ENCODE data around the gene MAP3K7CL. TPM values are rescaled to one million over a fixed set of nuclear protein-coding genes. Genes with fewer than 3 reads are reported as not detected.

The MAP3K7CL gene
- total and polyA plus RNA-seq, 4 donors = 1.4 to 3.5 (median 3.1) TPM

- peak overlapping the region; percentile 66 for H3K27ac ChIP-seq (ENCODE audit: low read depth in 1 of 2, low read length in 2 of 2)
- no peaks in the 10 kb centered on the region for H3K9me3 ChIP-seq (ENCODE audit: control insufficient read depth in 4 of 4, low read length in 3 of 4)
- no peak overlapping the region for H3K4me3 ChIP-seq (ENCODE audit: low read depth in 1 of 3, low read length in 3 of 3)
- H3K4me1 ChIP-seq (ENCODE audit: control insufficient read depth in 4 of 4, insufficient read depth in 4 of 4, low read length in 3 of 4) = peaks cover 5 to 39% (median 8%) of the 10 kb centered on the region in 4 donors
- 78% methylated on average over 1 of the region's 1 CpG for WGBS
- no peaks in the 10 kb centered on the region for H3K36me3 ChIP-seq (ENCODE audit: control insufficient read depth in 4 of 4, insufficient read depth in 3 of 4, low read depth in 1 of 4, low read length in 3 of 4)
- H3K9ac ChIP-seq (ENCODE audit: low read depth in 1 of 2, low read length in 2 of 2) = peak overlapping the region; percentile 67 to 73
- no peak for DNase-seq (ENCODE audit: low spot score)
- TF ChIP-seq FOXA1 (IDR thresholded peaks at IDR 0.05) (no peak), HNF4G (IDR thresholded peaks at IDR 0.05) (no peak), RXRA (IDR thresholded peaks at IDR 0.05) (no peak), FOXA2 (IDR thresholded peaks at IDR 0.05) (no peak), EGR1 (IDR thresholded peaks at IDR 0.05; ENCODE audit: low read depth in 2 of 2) (no peak)
- TF ChIP-seq, protein P1, sequence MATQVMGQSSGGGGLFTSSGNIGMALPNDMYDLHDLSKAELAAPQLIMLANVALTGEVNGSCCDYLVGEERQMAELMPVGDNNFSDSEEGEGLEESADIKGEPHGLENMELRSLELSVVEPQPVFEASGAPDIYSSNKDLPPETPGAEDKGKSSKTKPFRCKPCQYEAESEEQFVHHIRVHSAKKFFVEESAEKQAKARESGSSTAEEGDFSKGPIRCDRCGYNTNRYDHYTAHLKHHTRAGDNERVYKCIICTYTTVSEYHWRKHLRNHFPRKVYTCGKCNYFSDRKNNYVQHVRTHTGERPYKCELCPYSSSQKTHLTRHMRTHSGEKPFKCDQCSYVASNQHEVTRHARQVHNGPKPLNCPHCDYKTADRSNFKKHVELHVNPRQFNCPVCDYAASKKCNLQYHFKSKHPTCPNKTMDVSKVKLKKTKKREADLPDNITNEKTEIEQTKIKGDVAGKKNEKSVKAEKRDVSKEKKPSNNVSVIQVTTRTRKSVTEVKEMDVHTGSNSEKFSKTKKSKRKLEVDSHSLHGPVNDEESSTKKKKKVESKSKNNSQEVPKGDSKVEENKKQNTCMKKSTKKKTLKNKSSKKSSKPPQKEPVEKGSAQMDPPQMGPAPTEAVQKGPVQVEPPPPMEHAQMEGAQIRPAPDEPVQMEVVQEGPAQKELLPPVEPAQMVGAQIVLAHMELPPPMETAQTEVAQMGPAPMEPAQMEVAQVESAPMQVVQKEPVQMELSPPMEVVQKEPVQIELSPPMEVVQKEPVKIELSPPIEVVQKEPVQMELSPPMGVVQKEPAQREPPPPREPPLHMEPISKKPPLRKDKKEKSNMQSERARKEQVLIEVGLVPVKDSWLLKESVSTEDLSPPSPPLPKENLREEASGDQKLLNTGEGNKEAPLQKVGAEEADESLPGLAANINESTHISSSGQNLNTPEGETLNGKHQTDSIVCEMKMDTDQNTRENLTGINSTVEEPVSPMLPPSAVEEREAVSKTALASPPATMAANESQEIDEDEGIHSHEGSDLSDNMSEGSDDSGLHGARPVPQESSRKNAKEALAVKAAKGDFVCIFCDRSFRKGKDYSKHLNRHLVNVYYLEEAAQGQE (IDR thresholded peaks at IDR 0.05) = no peak
- H3K27me3 ChIP-seq (ENCODE audit: control insufficient read depth in 4 of 4, insufficient read depth in 4 of 4, low read length in 3 of 4) = no peaks in the 10 kb centered on the region
Observed at GRCh38 chr21:29170944-29171343, 40.5 kb downstream of the MAP3K7CL start.

GRCh38 chr21:29172282-29172681 lies 41.8 kb downstream of the MAP3K7CL start:
- peaks cover 7 to 37% (median 10%) of the 10 kb centered on the region in 4 donors for H3K4me1 ChIP-seq (ENCODE audit: control insufficient read depth in 4 of 4, insufficient read depth in 4 of 4, low read length in 3 of 4)
- peak overlapping the region; percentile 59 to 66 for H3K27ac ChIP-seq (ENCODE audit: low read depth in 1 of 2, low read length in 2 of 2)
- peak overlapping the region in 1 of 2 donors; percentile 5 for H3K9ac ChIP-seq (ENCODE audit: low read depth in 1 of 2, low read length in 2 of 2)
- WGBS = 20% methylated on average over 1 of the region's 1 CpG
- H3K4me3 ChIP-seq (ENCODE audit: low read depth in 1 of 3, low read length in 3 of 3) = no peak overlapping the region
- H3K9me3 ChIP-seq (ENCODE audit: control insufficient read depth in 4 of 4, low read length in 3 of 4) = no peaks in the 10 kb centered on the region
- no peaks in the 10 kb centered on the region for H3K36me3 ChIP-seq (ENCODE audit: control insufficient read depth in 4 of 4, insufficient read depth in 3 of 4, low read depth in 1 of 4, low read length in 3 of 4)
- no peak for DNase-seq (ENCODE audit: low spot score)
- no peaks in the 10 kb centered on the region for H3K27me3 ChIP-seq (ENCODE audit: control insufficient read depth in 4 of 4, insufficient read depth in 4 of 4, low read length in 3 of 4)
- TF ChIP-seq, protein P2, sequence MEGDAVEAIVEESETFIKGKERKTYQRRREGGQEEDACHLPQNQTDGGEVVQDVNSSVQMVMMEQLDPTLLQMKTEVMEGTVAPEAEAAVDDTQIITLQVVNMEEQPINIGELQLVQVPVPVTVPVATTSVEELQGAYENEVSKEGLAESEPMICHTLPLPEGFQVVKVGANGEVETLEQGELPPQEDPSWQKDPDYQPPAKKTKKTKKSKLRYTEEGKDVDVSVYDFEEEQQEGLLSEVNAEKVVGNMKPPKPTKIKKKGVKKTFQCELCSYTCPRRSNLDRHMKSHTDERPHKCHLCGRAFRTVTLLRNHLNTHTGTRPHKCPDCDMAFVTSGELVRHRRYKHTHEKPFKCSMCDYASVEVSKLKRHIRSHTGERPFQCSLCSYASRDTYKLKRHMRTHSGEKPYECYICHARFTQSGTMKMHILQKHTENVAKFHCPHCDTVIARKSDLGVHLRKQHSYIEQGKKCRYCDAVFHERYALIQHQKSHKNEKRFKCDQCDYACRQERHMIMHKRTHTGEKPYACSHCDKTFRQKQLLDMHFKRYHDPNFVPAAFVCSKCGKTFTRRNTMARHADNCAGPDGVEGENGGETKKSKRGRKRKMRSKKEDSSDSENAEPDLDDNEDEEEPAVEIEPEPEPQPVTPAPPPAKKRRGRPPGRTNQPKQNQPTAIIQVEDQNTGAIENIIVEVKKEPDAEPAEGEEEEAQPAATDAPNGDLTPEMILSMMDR (IDR thresholded peaks at IDR 0.05; ENCODE audit: low read depth, low read length, missing input control) = no peak
- no peak for TF ChIP-seq GABPA (IDR thresholded peaks at IDR 0.05 in 1 of 2, conservative IDR thresholded peaks at IDR 0.05 in 1 of 2)
- TF ChIP-seq, protein P3, sequence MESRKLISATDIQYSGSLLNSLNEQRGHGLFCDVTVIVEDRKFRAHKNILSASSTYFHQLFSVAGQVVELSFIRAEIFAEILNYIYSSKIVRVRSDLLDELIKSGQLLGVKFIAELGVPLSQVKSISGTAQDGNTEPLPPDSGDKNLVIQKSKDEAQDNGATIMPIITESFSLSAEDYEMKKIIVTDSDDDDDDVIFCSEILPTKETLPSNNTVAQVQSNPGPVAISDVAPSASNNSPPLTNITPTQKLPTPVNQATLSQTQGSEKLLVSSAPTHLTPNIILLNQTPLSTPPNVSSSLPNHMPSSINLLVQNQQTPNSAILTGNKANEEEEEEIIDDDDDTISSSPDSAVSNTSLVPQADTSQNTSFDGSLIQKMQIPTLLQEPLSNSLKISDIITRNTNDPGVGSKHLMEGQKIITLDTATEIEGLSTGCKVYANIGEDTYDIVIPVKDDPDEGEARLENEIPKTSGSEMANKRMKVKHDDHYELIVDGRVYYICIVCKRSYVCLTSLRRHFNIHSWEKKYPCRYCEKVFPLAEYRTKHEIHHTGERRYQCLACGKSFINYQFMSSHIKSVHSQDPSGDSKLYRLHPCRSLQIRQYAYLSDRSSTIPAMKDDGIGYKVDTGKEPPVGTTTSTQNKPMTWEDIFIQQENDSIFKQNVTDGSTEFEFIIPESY (IDR thresholded peaks at IDR 0.05) = peak; percentile 61
- peak; percentile 61 for TF ChIP-seq FOXA2 (IDR thresholded peaks at IDR 0.05)
- peak; percentile 44 to 68 for TF ChIP-seq HNF4A (conservative IDR thresholded peaks at IDR 0.05)
- no peak for TF ChIP-seq EGR1 (IDR thresholded peaks at IDR 0.05; ENCODE audit: low read depth in 2 of 2)
- TF ChIP-seq, protein P4, sequence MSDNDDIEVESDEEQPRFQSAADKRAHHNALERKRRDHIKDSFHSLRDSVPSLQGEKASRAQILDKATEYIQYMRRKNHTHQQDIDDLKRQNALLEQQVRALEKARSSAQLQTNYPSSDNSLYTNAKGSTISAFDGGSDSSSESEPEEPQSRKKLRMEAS (IDR thresholded peaks at IDR 0.05) = peak; percentile 28
- TF ChIP-seq HNF4G (IDR thresholded peaks at IDR 0.05) = no peak
- peak; percentile 43 for TF ChIP-seq SP1 (IDR thresholded peaks at IDR 0.05)
- TF ChIP-seq JUND (IDR thresholded peaks at IDR 0.05) = no peak
- peak; percentile 23 for TF ChIP-seq YY1 (IDR thresholded peaks at IDR 0.05)
- peak; percentile 51 to 73 for TF ChIP-seq RXRA (IDR thresholded peaks at IDR 0.05)
- TF ChIP-seq RAD21 (IDR thresholded peaks at IDR 0.05) = peak; percentile 21 to 22
